ENCODE results near the gene SKAP2.

SKAP2 gene

DNA sequence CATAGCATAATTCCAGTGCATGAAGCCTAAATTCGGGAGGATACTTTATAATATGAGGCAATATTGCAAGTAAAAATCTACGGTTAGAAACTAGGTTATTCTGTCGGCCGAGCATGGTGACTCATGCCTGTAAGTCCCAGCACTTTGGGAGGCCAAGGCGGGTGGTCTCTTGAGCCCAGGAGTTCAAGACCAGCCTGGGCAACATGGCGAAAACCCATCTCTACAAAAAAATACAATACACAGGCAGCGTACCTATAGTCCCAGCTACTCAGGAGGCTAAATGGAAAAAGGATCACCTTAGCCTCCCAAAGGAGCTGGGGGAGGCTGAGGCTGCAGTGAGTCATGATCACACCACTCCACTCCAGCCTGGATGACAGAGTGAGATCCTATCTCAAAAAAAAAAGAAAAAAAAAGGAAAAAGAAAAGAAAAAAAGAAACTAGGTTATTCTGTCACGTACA lies 14.2 kb downstream of the SKAP2 start (continued):
- TF ChIP-seq PRDM1 (tag by site-specific recombination; IDR thresholded peaks at IDR 0.05), result 0 out of 2 replicates have a peak, but pooled peaks have one; percentile 35

DNA sequence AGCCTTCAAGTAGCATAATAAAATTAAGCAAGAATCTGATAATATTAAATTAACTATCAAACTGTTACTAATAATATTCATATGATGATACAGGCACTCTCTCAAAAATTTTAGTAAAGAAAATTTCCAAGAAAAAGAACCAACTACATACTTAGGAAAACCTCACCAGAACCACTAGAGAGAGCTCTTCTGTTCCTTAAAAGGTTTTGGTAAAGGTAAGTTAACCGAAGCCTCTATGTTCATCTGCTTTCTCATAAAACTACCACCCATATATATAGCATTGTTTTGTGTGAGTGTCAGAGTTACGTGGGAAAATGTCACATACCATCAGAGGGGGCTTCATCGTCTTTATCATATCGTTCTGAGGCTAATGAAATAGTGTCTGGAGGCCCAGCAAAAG lies 20.7 kb downstream of the SKAP2 start:
- TF ChIP-seq ZNF596 (tag by site-specific recombination; IDR thresholded peaks at IDR 0.05) (peak; percentile 61; the same call in 1 of the 2 replicates), PRDM1 (tag by site-specific recombination; IDR thresholded peaks at IDR 0.05) (no peak)
- TF ChIP-seq, protein P1, sequence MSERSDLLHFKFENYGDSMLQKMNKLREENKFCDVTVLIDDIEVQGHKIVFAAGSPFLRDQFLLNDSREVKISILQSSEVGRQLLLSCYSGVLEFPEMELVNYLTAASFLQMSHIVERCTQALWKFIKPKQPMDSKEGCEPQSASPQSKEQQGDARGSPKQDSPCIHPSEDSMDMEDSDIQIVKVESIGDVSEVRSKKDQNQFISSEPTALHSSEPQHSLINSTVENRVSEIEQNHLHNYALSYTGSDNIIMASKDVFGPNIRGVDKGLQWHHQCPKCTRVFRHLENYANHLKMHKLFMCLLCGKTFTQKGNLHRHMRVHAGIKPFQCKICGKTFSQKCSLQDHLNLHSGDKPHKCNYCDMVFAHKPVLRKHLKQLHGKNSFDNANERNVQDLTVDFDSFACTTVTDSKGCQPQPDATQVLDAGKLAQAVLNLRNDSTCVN (tag by site-specific recombination; optimal IDR thresholded peaks at IDR 0.05), result no peak
- no peak overlapping the region for H3K27ac ChIP-seq (ENCODE audit: extremely low read depth, low read depth, low read length)
- CTCF ChIA-PET, result interaction anchor here (0.5 to 1.5 kb wide), 5 partner anchors 9 to 316 kb away, joined by 3 to 7 read pairs (median 3); no protein-coding TSS in a partner anchor
- H3K9me3 ChIP-seq (ENCODE audit: control insufficient read depth, insufficient read depth, low read depth, low read length), result no peaks in the 10 kb centered on the region
- H3K4me1 ChIP-seq (ENCODE audit: control insufficient read depth, insufficient read depth, low read length), result peaks cover 14% of the 10 kb centered on the region
- peaks cover 3 to 15% of the 10 kb centered on the region in 2 experiments for H3K36me3 ChIP-seq (ENCODE audit: control insufficient read depth in 2 of 2, insufficient read depth in 1 of 2, low read length in 2 of 2)
- POLR2A ChIA-PET, result no interaction called here
- no peak overlapping the region for H3K4me3 ChIP-seq (ENCODE audit: low read depth, low read length)

DNA sequence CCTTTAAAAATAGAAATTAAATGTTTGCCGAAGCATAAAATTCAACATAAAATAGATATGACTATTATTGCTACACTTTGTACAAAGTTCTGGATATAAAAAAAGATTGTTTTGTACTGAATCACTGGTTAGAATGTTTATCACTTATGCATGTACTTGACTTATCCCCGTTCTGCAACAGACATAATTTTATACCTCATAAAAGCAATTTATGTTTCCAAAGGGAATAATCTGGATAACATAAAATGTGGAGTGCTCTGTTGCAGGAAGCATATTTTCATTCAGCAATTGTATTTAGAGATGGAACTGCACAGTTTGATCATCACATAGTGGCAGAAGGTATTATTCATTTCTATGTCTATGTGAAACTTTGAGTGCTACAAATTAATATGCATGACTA lies 21.5 kb downstream of the SKAP2 start:
- Histone ChIP-seq H3K27ac (ENCODE audit: extremely low read depth, low read depth, low read length) (no peak overlapping the region), H3K4me1 (ENCODE audit: control insufficient read depth, insufficient read depth, low read length) (peaks cover 14% of the 10 kb centered on the region), H3K36me3 (ENCODE audit: control insufficient read depth in 2 of 2, insufficient read depth in 1 of 2, low read length in 2 of 2) (peaks cover 3 to 15% of the 10 kb centered on the region in 2 experiments), H3K4me3 (ENCODE audit: low read depth, low read length) (no peak overlapping the region), H3K9me3 (ENCODE audit: control insufficient read depth, insufficient read depth, low read depth, low read length) (no peaks in the 10 kb centered on the region)
- CTCF ChIA-PET, result interaction anchor here (0.9 to 1.5 kb wide), 2 partner anchors 9 to 317 kb away, joined by 3 to 7 read pairs; no protein-coding TSS in a partner anchor
- POLR2A ChIA-PET, result no interaction called here
- no peak for TF ChIP-seq ZNF776 (tag by site-specific recombination; IDR thresholded peaks at IDR 0.05; ENCODE audit: borderline replicate concordance)
- TF ChIP-seq ZNF48 (tag by site-specific recombination; IDR thresholded peaks at IDR 0.05), result no peak
- TF ChIP-seq, protein P2, sequence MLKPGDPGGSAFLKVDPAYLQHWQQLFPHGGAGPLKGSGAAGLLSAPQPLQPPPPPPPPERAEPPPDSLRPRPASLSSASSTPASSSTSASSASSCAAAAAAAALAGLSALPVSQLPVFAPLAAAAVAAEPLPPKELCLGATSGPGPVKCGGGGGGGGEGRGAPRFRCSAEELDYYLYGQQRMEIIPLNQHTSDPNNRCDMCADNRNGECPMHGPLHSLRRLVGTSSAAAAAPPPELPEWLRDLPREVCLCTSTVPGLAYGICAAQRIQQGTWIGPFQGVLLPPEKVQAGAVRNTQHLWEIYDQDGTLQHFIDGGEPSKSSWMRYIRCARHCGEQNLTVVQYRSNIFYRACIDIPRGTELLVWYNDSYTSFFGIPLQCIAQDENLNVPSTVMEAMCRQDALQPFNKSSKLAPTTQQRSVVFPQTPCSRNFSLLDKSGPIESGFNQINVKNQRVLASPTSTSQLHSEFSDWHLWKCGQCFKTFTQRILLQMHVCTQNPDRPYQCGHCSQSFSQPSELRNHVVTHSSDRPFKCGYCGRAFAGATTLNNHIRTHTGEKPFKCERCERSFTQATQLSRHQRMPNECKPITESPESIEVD (tag by site-specific recombination; IDR thresholded peaks at IDR 0.05), result peak; percentile 64
- no peak for TF ChIP-seq ZNF23 (tag by site-specific recombination; IDR thresholded peaks at IDR 0.05; ENCODE audit: borderline replicate concordance)
- no peak for TF ChIP-seq ZNF585B (tag by site-specific recombination; IDR thresholded peaks at IDR 0.05)
- no peak for TF ChIP-seq ZNF274 (IDR thresholded peaks at IDR 0.05; ENCODE audit: low read length)
- no peak for TF ChIP-seq ZNF274 (tag by site-specific recombination; IDR thresholded peaks at IDR 0.05; ENCODE audit: borderline replicate concordance)

DNA sequence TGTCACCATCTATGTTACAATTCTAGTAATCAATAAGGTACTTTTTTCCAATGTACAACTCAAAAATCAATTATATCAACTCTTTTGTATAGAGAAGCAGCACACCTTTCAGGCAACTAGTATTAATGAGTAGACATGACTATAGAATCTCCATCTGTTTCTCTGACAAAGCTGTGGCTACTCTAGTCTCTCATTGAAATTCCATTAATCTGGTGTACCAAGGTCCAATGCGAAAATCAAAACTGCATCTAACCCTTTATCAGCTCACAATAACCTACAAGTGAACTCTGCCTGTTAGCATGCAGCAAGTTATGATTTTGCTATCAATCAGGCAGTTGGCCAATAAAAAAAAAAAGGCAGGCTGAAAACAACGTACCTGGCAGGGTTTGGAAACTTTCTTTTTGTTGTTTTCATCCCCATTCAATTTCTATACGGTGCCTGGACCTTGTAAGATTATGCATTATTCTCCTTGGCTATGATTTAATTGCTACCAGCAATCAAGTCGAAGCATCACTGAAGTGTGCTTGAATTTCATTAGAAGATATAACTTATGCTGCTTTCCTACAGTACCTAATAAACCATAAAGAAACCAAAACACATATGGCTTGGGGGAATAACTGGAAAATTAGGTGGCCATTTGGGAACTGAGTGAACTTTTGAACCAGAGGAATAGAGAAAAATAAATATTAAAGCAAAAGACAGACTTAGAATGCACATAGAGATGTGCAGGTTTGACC lies 23.2 kb downstream of the SKAP2 start:
- H3K27ac ChIP-seq (ENCODE audit: extremely low read depth, low read depth, low read length), result no peak overlapping the region
- no peak overlapping the region for H3K4me3 ChIP-seq (ENCODE audit: low read depth, low read length)
- POLR2A ChIA-PET, result no interaction called here
- H3K4me1 ChIP-seq (ENCODE audit: control insufficient read depth, insufficient read depth, low read length), result peaks cover 14% of the 10 kb centered on the region
- TF ChIP-seq ZNF16 (tag by site-specific recombination; IDR thresholded peaks at IDR 0.05; ENCODE audit: low read depth) (no peak), MZF1 (tag by site-specific recombination; IDR thresholded peaks at IDR 0.05; ENCODE audit: borderline replicate concordance) (no peak), FEZF1 (tag by site-specific recombination; IDR thresholded peaks at IDR 0.05) (0 out of 2 replicates have a peak, but pooled peaks have one; percentile 33), ZBTB20 (tag by site-specific recombination; IDR thresholded peaks at IDR 0.05) (peak; percentile 48; the same call in 1 of the 2 replicates), OVOL3 (tag by site-specific recombination; IDR thresholded peaks at IDR 0.05) (no peak), ZNF837 (tag by site-specific recombination; IDR thresholded peaks at IDR 0.05) (no peak), ZSCAN16 (tag by site-specific recombination; IDR thresholded peaks at IDR 0.05) (no peak), SETDB1 (IDR thresholded peaks at IDR 0.05; ENCODE audit: insufficient read length, low read length) (no peak)
- TF ChIP-seq, protein P3, sequence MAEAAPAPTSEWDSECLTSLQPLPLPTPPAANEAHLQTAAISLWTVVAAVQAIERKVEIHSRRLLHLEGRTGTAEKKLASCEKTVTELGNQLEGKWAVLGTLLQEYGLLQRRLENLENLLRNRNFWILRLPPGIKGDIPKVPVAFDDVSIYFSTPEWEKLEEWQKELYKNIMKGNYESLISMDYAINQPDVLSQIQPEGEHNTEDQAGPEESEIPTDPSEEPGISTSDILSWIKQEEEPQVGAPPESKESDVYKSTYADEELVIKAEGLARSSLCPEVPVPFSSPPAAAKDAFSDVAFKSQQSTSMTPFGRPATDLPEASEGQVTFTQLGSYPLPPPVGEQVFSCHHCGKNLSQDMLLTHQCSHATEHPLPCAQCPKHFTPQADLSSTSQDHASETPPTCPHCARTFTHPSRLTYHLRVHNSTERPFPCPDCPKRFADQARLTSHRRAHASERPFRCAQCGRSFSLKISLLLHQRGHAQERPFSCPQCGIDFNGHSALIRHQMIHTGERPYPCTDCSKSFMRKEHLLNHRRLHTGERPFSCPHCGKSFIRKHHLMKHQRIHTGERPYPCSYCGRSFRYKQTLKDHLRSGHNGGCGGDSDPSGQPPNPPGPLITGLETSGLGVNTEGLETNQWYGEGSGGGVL (tag by site-specific recombination; IDR thresholded peaks at IDR 0.05), result no peak
- TF ChIP-seq, protein P2 (tag by site-specific recombination; IDR thresholded peaks at IDR 0.05), result peak; percentile 70
- peaks cover 5 to 9% of the 10 kb centered on the region in 2 experiments for H3K36me3 ChIP-seq (ENCODE audit: control insufficient read depth in 2 of 2, insufficient read depth in 1 of 2, low read length in 2 of 2)
- no peaks in the 10 kb centered on the region for H3K9me3 ChIP-seq (ENCODE audit: control insufficient read depth, insufficient read depth, low read depth, low read length)
- CTCF ChIA-PET, result interaction anchor here (0.7 to 1.2 kb wide), 3 partner anchors 18 to 305 kb away, joined by 3 to 4 read pairs (median 3); partner anchors contain the start of gene HOXA5
